Skeletal muscle cell (primary cell): Measurements from ENCODE around the gene GALNT9.

Experiments
- DNase-seq: peaks from one replicate; pipeline ENCODE4 v3.0.0-alpha.2; 2010; ENCODE audit warnings: low read depth
- H3K4me3 ChIP-seq: 2 replicates; pipeline ENCODE4 v1.5.1; 2011; ENCODE audit warnings: low read depth, mild to moderate bottlenecking, control low read depth, low read length, moderate library complexity

Gene GALNT9

GRCh38 chr12:132182711-132183365, 146.6 kb downstream of the GALNT9 start:
- no peak for DNase-seq

DNA sequence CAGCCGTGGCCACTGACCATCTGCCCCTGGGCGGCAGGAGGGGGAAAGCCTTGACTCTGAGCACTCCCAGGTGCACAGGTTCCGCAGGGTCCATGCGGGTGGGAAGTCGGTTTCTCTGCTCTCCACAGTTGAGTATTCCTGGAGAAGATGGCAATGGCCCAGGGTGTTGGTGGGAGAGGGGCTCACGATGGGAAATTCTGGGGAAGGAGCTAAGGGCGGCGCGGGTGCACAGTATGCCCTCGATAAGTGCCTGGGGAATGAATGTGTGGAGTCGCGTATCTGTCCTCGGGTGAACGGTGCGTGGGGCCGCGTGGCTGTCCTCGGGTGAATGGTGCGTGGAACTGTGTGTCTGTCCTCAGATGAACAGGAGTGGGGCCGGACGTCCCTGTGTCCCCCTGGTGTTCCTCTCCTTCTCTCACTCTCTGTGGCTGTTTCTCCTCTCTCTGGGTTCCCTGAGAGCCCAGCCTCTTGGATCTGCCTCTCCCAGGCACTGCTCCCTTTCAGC, 147.1 kb downstream of the GALNT9 start:
- DNase-seq, result no peak
- no peak overlapping the region for H3K4me3 ChIP-seq

More at GRCh38 chr12:132182711-132183365, 146.6 kb downstream of the GALNT9 start:
- H3K4me3 ChIP-seq, result no peak overlapping the region

- no peak for DNase-seq
- H3K4me3 ChIP-seq, result no peak overlapping the region
These were observed 147.7 kb downstream of the GALNT9 start for GRCh38 chr12:132181570-132182200.

GRCh38 chr12:132180648-132181546, 148.5 kb downstream of the GALNT9 start:
- H3K4me3 ChIP-seq, result no peak overlapping the region
- DNase-seq, result no peak

DNA sequence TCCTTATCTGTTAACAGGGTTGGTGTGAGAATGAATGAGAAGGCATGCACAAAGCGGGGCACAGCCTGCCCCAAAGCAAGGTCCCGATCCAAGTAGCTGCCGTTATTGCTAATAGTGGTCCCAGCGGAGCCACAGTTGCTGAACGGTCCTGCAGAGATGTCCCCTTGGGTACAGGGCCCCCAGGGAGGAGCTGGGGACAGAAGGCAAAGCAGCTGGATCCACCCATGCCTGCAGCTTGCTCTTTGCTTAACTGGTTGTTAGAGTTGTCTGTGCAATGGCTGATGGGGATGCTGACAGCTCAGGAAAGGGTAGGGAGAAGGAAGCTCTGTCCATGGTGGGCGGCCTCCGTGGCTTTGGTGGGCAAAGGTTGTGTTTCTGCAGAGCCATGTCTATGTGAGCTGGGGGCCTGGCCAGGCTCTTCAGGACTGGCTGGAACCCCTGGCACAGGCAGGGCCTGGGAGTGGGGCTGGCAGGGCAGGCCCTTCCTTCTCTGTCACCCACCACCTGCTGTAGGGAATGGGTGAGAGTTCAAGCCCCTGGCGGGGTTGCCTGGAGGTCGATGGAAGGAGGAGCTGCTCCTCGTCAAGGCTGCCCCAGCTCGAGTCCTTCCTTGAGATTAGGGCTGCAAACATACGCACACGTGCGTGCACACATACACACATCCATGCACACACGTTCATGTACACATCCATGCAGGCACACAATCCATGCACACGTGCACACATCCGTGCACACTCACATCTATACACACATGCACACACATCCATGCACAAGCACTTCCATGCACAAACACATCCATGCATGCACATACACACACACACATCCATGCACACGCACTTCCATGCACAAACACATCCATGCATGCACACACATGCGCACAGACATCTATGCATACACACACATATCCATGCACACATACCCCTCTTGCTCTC, 149.7 kb downstream of the GALNT9 start:
- DNase-seq, result no peak
- no peak overlapping the region for H3K4me3 ChIP-seq

- H3K4me3 ChIP-seq, result no peak overlapping the region
- DNase-seq, result no peak
These were observed 150.5 kb downstream of the GALNT9 start for GRCh38 chr12:132178801-132179401.

GRCh38 chr12:132178316-132178715, 151.1 kb downstream of the GALNT9 start:
- DNase-seq, result no peak
- H3K4me3 ChIP-seq, result no peak overlapping the region

- H3K4me3 ChIP-seq, result no peak overlapping the region
- DNase-seq, result no peak
These were observed 152.4 kb downstream of the GALNT9 start for GRCh38 chr12:132176920-132177551.

GRCh38 chr12:132176385-132176919, 152.9 kb downstream of the GALNT9 start:
- no peak overlapping the region for H3K4me3 ChIP-seq
- no peak for DNase-seq

- DNase-seq, result no peak
These were observed 153.6 kb downstream of the GALNT9 start for GRCh38 chr12:132175496-132176384.

DNA sequence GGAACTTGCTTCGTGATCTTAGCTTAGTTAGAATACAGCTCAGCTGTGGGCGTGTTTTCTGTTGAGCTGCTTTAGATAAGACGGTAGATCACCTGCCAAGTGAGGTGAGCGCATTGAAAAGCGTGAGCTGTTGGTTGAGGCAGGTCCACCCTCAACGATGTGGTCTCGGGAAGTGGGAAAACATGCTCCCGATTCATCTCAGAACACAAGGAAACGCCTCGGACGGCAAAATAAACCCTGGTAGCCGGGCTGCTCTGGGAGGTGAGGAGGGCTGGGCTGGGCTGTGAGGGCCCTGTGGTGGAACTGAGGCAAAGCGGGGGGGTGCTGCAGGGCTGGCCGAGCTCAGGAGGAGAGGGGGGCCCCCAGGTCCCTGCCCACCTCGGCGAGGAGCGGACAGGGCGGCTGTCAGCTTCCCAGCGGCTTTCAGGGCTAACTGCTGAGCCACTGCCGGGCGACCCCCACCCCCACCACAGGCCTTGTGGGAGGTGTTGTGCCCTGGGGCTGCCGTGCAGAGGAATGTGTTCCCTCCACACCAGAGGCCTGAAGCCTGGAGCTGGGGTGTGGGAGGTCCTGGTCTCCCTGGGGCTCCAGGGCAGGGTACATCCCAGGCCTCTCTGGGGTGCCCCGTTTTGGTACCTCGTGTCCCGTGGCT, 154.4 kb downstream of the GALNT9 start:
- H3K4me3 ChIP-seq, result no peak overlapping the region
- DNase-seq, result no peak

More at GRCh38 chr12:132175496-132176384, 153.6 kb downstream of the GALNT9 start:
- H3K4me3 ChIP-seq, result no peak overlapping the region

GRCh38 chr12:132174015-132174838, 155.2 kb downstream of the GALNT9 start:
- no peak overlapping the region for H3K4me3 ChIP-seq
- DNase-seq, result no peak

DNA sequence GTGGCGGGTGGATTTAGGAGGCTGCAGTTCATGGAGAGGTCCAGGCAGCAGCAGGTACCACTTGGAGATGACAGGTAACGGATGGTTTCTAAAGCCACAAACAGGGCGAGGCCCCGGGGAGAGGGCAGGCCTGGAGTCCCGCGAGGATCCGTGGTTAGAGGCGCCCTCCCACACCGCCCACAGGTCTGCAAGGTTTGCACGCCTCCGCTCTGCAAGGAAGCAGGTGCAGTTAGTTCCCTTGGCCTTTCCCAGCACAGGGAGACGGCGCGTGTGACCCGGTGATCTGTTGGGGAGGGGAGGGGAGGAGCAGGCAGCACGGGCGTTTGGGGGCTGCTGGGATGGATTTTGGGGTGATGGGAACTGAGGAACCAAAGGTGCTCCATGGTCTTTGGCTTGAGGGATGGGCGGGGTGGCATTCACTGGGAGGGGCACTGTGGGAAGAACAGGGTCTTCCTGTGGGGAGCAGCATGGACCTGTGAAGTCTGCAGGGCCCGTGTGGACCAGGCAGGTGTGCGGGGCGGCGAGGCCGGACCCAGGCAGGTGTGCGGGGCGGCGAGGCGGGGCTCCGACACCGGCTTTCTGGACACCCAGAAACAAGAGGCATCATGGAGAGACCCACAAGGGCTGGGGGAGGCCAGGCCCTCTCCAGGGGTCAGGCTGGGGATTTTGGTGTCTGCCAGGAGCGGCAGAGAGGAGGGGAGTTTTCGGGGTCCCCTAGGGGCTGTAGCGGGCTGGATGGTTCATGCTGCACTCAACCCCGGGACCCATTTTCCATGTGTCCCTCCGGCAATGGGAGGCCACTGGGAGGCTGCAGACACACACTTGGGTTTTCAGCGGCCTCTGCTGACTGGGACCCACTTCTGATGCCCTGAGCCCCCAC, 156.0 kb downstream of the GALNT9 start:
- DNase-seq, result no peak

GRCh38 chr12:132172619-132173018, 156.8 kb downstream of the GALNT9 start:
- no peak for DNase-seq
- H3K4me3 ChIP-seq, result no peak overlapping the region

More for the DNA sequence above, 156.0 kb downstream of the GALNT9 start:
- no peak overlapping the region for H3K4me3 ChIP-seq
